Inflammatory macrophage (primary cell): Measurements from ENCODE around the gene P2RX2.
"Not testable (repeated sequence)": the region's sequence is repeated elsewhere in the genome, so short reads cannot be mapped to it uniquely, and the experiment has no call there.

ENCODE experiments used
- DNase-seq, 2 donors: peaks; one replicate each; pipeline ENCODE4 v3.0.0-alpha.2; 2020 to 2022

The P2RX2 gene

GRCh38 chr12:132583736-132584135, 34.8 kb upstream of the P2RX2 start:
- no peak for DNase-seq

GRCh38 chr12:132584429-132584828, 34.1 kb upstream of the P2RX2 start:
- no peak for DNase-seq

DNA sequence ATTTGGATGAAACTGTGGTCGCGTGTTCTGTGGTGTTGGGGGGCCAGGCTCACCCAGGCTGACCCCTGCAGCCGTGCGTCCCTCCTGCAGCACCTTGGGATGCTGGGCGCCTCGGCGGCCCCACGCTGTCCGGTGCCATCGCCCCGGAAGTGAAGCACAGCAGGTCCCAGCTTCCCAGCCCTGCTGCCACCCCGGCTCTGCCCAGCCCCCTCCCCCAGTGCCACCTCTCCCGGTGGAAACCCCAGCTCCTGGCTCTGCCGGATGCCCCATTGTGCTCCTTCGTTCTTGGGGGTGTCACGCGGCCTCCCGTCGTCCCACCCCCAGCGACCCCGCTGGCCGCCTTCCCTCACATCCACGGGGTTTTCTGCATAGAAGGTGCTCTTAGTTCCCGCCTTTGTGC, 33.4 kb upstream of the P2RX2 start:
- no peak for DNase-seq

GRCh38 chr12:132586929-132587328, 31.6 kb upstream of the P2RX2 start:
- DNase-seq = no peak

DNA sequence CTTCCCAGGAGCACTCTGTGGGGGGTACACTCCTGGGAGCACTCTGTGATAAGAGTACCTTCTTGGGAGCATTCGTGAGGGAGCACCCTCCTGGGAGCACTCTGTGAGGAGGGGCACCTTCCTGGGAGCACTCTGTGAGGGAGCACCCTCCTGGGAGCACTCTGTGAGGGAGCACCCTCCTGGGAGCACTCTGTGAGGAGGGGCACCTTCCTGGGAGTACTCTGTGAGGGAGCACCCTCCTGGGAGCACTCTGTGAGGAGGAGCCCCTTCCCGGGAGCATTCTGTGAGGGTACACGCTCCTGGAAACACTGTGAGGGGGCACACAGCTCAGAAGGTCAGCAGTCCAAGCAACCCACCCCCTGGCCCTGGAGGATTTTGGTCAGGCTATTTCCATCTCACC, 30.8 kb upstream of the P2RX2 start:
- DNase-seq = no peak

DNA sequence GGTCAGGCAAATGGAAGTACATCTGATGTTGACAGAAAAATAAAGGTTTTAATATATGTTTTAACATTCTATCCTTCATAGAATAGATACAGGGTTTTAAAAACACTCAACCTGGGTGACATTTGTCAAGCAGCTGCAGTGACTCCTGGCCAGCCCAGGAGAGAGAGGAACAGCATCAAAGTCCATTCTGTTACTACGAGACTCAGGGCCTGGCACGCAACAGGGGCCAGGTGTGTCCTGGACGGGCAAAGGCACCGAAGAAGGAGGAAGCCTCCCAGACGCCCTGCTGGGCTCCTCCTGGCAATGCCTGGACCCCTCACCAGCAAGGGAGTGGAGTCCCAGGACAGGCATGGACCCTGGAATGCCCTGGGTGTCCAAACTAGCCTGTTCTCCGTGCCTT, 30.3 kb upstream of the P2RX2 start:
- DNase-seq = no peak

GRCh38 chr12:132588821-132589669, 29.5 kb upstream of the P2RX2 start:
- no peak for DNase-seq

DNA sequence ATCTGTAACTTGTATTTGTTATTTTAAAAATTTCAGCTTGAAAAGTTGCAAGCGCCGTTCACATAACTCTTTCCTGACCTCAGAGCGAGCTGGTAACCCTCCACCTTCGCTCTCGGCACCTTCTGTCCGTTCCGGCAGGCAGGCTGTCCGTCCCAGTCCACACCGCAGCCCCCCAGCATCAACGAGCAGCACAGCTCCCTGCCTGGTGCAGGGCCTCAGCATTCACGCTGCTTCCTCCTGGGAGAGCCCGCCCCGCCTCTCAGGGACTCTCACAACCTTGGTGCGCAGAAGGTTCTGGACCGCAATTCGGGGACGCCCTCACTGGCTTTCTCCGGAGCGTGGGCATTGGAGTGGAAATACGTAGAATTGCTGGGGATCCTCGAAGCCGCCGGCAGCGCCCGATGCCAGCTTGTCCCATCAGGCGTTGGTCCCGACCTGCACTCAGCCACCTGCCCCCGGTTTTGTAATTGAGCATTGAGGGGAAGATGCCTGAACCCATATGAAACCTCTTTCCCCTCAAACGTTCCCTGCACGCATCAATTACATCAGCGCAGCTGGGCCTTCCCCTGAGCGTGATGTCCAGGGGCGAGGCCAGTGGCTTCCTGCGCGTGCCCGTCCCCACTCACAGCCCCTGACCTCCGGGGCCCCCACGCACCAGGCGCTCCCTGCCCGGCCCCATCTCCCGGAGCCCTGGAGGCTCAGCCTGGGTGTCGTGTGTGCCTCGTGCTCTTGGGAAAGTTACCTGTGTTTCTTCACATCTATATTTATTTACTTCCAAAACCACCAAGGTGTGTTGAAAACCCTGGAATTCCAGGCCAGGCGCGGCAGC, 27.3 kb upstream of the P2RX2 start:
- DNase-seq = no peak

DNA sequence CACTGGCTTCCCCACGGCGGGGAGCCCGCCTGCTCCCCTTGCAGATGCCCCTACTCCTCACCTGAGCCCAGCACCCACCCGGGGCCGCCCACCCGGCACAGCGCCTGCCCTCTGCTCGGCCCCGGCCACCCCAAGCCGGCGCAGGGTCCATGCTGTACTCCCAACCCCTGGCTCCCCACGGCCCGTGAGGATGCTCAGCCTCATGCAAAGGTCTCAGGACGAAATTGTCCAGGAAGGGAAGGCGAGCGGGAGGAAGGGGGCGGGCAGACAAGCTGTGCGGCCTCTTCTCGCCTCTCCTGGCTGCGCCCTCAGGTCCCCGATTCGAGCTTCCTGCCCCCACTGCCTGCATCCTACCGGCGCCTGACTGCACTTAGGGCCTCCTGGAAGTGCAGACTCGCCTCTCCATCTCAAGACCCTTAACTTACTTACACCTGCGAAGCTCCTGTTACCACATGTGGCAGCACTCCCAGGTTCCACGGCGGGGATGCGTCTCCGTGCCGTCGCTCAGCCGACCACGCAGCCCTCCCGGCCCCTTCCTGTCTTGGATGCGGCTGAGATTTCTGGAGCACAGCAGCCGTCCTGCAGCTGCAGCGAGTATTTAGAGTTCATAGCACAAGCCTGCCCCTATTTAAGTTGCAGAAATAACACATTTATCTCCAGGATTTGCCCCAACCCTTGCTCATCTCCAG, 26.1 kb upstream of the P2RX2 start:
- no peak for DNase-seq

GRCh38 chr12:132593071-132593470, 25.5 kb upstream of the P2RX2 start:
- DNase-seq = no peak

- no peak for DNase-seq
These were observed 25.1 kb upstream of the P2RX2 start for GRCh38 chr12:132593521-132593920.

- peak; percentile 33 to 39 for DNase-seq
These were observed 24.6 kb upstream of the P2RX2 start for GRCh38 chr12:132593938-132594358.

GRCh38 chr12:132595183-132595582, 23.4 kb upstream of the P2RX2 start:
- DNase-seq = peak in 1 of 2 donors; percentile 5

GRCh38 chr12:132596016-132596415, 22.6 kb upstream of the P2RX2 start:
- no peak for DNase-seq

GRCh38 chr12:132597333-132598316, 21.0 kb upstream of the P2RX2 start:
- DNase-seq = no peak

DNA sequence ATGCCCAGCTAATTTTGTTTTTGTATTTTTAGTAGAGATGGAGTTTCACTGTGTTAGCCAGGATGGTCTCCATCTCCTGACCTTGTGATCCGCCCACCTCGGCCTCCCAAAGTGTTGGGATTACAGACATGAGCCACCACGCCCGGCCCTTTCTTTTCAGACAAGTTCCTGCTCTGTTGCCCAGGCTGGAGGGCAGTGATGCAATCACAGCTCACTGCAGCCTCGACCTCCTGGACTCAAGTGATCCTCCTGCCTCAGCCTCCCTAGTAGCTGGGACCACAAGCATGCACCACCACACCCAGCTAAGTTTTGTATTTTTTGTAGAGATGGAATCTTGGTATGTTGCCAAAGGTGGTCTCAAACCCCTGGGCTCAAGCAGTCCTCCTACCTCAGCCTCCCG, 19.1 kb upstream of the P2RX2 start:
- DNase-seq = not testable (repeated sequence)

DNA sequence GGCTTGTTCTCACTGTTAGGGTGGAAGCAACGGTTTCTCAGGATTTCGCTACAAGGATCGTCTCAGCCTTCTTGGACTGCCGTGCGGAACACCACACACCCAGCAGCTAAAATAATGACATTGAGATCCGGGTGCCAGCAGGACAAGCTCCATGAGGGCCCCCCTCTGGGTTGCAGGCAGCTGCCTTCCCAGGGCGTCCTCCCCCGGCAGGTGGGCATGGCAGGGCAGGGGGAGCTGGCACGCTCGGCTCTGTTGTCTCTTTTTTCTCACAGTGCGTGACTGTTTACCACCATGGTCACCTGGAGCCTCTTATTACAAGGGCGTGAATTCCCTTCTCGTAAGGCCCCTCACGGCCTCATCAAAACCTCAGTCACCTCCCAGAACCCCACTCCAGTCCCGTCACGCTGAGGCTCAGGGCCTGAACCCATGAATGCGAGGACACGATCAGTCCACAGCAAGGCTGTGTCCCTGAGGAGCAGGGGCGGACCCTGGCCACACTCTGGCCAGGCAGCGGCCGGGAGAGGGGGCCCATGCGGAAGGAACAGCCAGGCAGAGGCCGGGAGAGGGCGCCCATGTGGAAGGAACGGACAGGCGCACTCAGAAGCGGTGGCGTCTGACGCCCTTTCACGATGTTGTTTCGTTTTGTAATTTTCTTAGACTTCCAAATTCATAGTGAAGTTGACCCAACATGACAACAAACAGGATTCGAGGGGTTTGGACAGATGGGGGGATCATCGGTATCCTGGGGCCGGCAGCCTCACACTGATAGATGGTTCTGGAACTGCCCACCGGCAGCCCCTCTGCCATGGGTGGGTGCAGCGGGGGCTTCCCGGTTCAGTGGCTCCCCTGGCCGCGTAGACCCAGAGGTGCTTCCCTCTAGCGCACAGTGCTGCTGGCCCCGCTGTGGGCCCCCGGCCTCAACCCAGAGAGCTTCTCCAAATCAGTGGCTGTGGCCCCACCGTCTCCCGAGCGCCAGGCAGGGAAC, 18.2 kb upstream of the P2RX2 start:
- DNase-seq = peak; percentile 35 to 63

GRCh38 chr12:132601171-132601883, 17.2 kb upstream of the P2RX2 start:
- DNase-seq = no peak

GRCh38 chr12:132602572-132603239, 15.9 kb upstream of the P2RX2 start:
- DNase-seq = no peak
